Measurements from ENCODE around the gene NUP205.
A peak's percentile ranks its signal among the peaks of the same experiment; 100 is the strongest.

The NUP205 gene, protein sequence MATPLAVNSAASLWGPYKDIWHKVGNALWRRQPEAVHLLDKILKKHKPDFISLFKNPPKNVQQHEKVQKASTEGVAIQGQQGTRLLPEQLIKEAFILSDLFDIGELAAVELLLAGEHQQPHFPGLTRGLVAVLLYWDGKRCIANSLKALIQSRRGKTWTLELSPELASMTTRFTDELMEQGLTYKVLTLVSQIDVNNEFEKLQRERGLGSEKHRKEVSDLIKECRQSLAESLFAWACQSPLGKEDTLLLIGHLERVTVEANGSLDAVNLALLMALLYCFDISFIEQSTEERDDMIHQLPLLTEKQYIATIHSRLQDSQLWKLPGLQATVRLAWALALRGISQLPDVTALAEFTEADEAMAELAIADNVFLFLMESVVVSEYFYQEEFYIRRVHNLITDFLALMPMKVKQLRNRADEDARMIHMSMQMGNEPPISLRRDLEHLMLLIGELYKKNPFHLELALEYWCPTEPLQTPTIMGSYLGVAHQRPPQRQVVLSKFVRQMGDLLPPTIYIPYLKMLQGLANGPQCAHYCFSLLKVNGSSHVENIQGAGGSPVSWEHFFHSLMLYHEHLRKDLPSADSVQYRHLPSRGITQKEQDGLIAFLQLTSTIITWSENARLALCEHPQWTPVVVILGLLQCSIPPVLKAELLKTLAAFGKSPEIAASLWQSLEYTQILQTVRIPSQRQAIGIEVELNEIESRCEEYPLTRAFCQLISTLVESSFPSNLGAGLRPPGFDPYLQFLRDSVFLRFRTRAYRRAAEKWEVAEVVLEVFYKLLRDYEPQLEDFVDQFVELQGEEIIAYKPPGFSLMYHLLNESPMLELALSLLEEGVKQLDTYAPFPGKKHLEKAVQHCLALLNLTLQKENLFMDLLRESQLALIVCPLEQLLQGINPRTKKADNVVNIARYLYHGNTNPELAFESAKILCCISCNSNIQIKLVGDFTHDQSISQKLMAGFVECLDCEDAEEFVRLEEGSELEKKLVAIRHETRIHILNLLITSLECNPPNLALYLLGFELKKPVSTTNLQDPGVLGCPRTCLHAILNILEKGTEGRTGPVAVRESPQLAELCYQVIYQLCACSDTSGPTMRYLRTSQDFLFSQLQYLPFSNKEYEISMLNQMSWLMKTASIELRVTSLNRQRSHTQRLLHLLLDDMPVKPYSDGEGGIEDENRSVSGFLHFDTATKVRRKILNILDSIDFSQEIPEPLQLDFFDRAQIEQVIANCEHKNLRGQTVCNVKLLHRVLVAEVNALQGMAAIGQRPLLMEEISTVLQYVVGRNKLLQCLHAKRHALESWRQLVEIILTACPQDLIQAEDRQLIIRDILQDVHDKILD (N-terminal part only)

DNA sequence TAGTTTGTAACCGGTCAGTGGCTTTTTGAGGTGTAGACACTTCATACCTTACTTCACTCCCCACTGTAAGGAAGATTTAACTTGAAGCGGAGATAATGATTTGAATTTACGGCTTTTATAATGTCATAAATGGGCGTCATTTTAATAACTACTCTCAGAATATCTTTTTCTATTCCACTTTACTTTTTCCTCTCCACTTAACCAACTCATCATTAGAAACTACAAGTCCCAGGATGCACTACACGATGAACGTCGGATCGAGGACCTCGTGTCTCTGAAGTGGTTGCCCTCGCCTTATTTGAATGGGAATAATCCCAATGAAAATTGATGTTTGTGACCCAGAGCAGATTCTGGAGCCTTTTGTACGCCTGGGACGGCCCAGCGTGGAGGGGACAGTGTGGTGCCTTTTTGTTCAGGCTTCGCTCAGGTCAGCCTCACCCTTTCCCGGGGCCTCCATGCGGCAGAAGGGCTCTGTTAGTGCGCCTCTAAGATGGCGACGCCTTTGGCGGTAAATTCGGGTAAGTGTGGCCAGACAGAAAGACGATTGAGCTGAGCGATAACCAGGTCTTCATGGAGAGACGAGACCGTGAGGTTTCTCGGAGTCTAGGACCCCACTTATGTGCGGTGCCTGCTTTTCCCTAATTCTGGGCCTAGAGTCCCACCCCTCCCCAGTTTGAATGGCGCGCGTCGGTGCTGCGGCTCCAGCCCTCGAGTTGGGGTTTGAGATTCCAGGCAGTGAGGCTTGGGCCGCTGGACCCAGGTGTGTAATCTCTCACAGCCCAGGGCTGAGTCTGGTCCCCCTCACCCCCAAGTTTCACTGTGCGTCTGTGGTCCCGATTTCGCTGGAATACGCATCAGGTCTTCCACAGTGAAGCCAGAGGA, at the start of gene NUP205:
NUP205 (plus strand) TSS at position 463 of the 882 bp plus-strand sequence; CDS start at position 491, 28 bp downstream.
- H3K36me3 ChIP-seq (ENCODE audit: control insufficient read depth in 2 of 2, insufficient read depth in 2 of 2, low read length in 2 of 2), result no peaks in the 10 kb centered on the region
- H3K4me3 ChIP-seq (ENCODE audit: low read length in 2 of 2), result peak within 1 kb of the TSS; percentile 95 to 96
- peak within 1 kb of the TSS; percentile 86 to 91 for H3K9ac ChIP-seq (ENCODE audit: low read depth in 1 of 2, low read length in 2 of 2)
- no peaks in the 10 kb centered on the region for H3K27me3 ChIP-seq (ENCODE audit: control insufficient read depth in 2 of 2, insufficient read depth in 2 of 2, low read length in 2 of 2)
- peaks cover 5 to 6% of the 10 kb centered on the region in 2 donors for H3K4me1 ChIP-seq (ENCODE audit: control insufficient read depth in 2 of 2, insufficient read depth in 2 of 2, low read length in 2 of 2)
- H3K9me3 ChIP-seq (ENCODE audit: control insufficient read depth in 2 of 2, low read length in 2 of 2), result no peaks in the 10 kb centered on the region
- peak within 1 kb of the TSS; percentile 87 to 88 for H3K27ac ChIP-seq (ENCODE audit: low read depth in 2 of 2, low read length in 2 of 2)

DNA sequence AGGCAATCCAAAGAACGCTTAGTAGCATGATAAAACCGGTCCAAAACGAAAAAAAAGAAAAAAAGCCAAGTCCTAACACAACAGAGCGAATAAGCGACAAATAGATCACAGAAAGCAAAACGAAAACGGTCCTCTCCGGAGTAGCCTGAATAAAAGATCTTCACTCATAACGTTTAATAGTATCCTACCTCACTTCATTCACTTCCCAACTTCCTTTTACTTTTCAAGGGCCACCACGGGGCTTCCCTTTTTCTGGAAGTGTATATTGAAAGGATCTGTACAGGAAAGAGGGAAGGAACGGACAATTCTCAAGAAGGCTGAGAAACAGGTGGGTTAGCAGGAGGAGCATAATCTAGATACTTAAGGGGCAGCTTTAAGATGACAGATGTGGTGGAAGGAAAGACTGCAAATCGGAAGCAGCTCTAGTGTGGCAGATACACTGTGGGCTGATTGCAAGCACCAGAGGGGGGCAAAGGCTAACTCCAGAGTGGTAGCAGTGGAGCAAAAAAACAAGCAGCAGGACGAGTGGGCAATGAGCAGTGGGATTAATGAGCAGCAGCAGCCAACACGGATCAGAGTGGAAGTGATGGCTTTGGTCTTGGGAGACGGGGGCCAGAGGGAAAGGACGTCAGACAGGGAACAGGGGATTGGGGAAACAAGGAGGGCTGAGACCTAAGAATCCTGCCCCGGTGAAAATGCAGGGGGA, 48.7 kb upstream of the NUP205 start:
- peaks cover 15 to 21% of the 10 kb centered on the region in 2 donors for H3K4me1 ChIP-seq (ENCODE audit: control insufficient read depth in 2 of 2, insufficient read depth in 2 of 2, low read length in 2 of 2)
- no peaks in the 10 kb centered on the region for H3K36me3 ChIP-seq (ENCODE audit: control insufficient read depth in 2 of 2, insufficient read depth in 2 of 2, low read length in 2 of 2)
- no peaks in the 10 kb centered on the region for H3K27me3 ChIP-seq (ENCODE audit: control insufficient read depth in 2 of 2, insufficient read depth in 2 of 2, low read length in 2 of 2)
- H3K9ac ChIP-seq (ENCODE audit: low read depth in 1 of 2, low read length in 2 of 2), result peak overlapping the region; percentile 93
- peak overlapping the region; percentile 95 to 98 for H3K4me3 ChIP-seq (ENCODE audit: low read length in 2 of 2)
- H3K9me3 ChIP-seq (ENCODE audit: control insufficient read depth in 2 of 2, low read length in 2 of 2), result no peaks in the 10 kb centered on the region
- peak overlapping the region; percentile 95 for H3K27ac ChIP-seq (ENCODE audit: low read depth in 2 of 2, low read length in 2 of 2)

DNA sequence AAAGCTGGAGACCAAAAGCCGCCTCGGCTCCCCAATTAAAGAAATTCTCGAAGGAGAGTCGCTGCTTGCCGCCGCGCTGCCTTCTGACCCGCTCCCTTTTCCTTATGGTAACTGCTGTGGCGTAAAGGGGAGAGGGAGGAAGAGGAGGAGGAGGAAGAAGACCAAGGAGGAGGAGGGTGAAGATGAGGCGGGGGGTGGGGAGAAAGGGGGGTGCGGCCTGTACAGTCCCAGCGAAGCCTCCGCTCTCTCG, 48.2 kb upstream of the NUP205 start:
- peak overlapping the region; percentile 95 to 98 for H3K4me3 ChIP-seq (ENCODE audit: low read length in 2 of 2)
- H3K36me3 ChIP-seq (ENCODE audit: control insufficient read depth in 2 of 2, insufficient read depth in 2 of 2, low read length in 2 of 2), result no peaks in the 10 kb centered on the region
- peak overlapping the region; percentile 95 for H3K27ac ChIP-seq (ENCODE audit: low read depth in 2 of 2, low read length in 2 of 2)
- peaks cover 15 to 21% of the 10 kb centered on the region in 2 donors for H3K4me1 ChIP-seq (ENCODE audit: control insufficient read depth in 2 of 2, insufficient read depth in 2 of 2, low read length in 2 of 2)
- H3K9ac ChIP-seq (ENCODE audit: low read depth in 1 of 2, low read length in 2 of 2), result peak overlapping the region; percentile 93
- H3K27me3 ChIP-seq (ENCODE audit: control insufficient read depth in 2 of 2, insufficient read depth in 2 of 2, low read length in 2 of 2), result no peaks in the 10 kb centered on the region
- H3K9me3 ChIP-seq (ENCODE audit: control insufficient read depth in 2 of 2, low read length in 2 of 2), result no peaks in the 10 kb centered on the region

DNA sequence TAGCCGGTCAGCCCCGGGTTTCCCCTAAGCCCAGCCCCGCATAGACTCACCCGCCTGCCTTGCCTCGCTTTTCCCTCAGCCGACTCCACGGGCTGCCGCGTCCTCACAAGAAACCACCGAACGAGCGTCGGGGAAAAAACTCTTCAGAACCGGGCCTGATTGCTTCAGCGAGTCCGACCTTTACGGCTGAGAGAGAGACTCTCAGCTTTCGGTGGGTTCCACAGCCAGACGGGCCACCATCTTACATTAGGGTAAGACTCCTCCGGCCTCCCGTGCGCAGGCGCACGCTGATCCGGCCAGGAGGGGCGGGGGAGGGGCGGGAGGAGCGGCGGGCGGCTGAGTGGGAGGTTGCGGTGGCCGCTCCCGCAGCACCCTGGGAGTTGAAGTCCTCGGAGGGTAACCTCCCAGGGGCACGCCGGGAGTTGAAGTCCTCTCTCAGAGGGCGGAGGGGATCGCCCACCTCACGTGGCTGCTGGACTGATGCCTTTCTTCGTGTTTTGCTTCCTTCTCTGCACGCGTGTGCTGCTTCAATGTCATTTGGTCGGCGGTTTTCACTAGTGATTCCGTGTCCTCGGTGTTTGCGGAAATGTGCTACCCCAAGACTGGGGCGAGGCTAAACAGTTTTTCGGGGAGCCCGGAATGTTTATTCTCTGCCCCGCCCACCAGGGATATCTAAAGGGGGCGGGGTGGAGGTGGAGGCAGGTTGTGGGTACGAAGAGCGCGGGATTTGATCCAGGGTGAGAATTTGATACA, 47.7 kb upstream of the NUP205 start, which contains the start of gene CNOT4:
CNOT4 (minus strand) TSS at position 264 of the 753 bp plus-strand sequence. CDS start 71,771 bp downstream, outside the sequence.
- peak within 1 kb of the TSS; percentile 95 for H3K27ac ChIP-seq (ENCODE audit: low read depth in 2 of 2, low read length in 2 of 2)
- peak within 1 kb of the TSS; percentile 95 to 98 for H3K4me3 ChIP-seq (ENCODE audit: low read length in 2 of 2)
- H3K27me3 ChIP-seq (ENCODE audit: control insufficient read depth in 2 of 2, insufficient read depth in 2 of 2, low read length in 2 of 2), result no peaks in the 10 kb centered on the region
- H3K36me3 ChIP-seq (ENCODE audit: control insufficient read depth in 2 of 2, insufficient read depth in 2 of 2, low read length in 2 of 2), result no peaks in the 10 kb centered on the region
- H3K9me3 ChIP-seq (ENCODE audit: control insufficient read depth in 2 of 2, low read length in 2 of 2), result no peaks in the 10 kb centered on the region
- peaks cover 15 to 21% of the 10 kb centered on the region in 2 donors for H3K4me1 ChIP-seq (ENCODE audit: control insufficient read depth in 2 of 2, insufficient read depth in 2 of 2, low read length in 2 of 2)
- H3K9ac ChIP-seq (ENCODE audit: low read depth in 1 of 2, low read length in 2 of 2), result peak within 1 kb of the TSS; percentile 93

DNA sequence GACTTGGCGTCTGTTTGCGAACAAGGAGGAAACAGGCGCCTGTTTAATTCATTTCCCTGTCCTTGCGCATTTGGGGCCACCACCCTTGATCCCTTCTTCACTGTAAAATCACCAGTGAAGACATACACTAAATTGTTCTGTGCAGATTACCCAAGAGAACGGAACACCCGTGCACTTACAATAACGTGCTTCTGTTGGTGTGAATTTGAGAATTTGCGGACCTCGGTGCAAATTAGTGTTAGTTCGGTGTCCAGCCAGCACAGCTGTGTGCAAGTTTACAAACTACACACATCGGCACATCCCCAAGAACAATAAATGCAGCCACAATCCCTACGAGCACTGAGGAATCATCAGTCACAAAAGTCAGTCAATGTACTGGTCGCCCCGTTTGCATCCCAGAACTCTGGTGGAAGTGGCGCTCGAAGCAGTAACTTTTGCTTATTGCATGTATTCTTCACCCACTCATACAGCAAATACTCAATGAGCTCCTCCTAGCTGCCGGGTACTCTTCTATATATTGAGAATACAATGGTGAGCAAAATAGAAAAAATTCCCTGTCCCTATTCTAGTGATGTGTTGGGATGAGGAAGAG, 47.0 kb upstream of the NUP205 start:
- Histone ChIP-seq H3K9ac (ENCODE audit: low read depth in 1 of 2, low read length in 2 of 2) (peak overlapping the region; percentile 63 to 72), H3K9me3 (ENCODE audit: control insufficient read depth in 2 of 2, low read length in 2 of 2) (no peaks in the 10 kb centered on the region), H3K27ac (ENCODE audit: low read depth in 2 of 2, low read length in 2 of 2) (peak overlapping the region in 1 of 2 donors; percentile 95), H3K4me3 (ENCODE audit: low read length in 2 of 2) (peak overlapping the region; percentile 95 to 98), H3K27me3 (ENCODE audit: control insufficient read depth in 2 of 2, insufficient read depth in 2 of 2, low read length in 2 of 2) (no peaks in the 10 kb centered on the region), H3K4me1 (ENCODE audit: control insufficient read depth in 2 of 2, insufficient read depth in 2 of 2, low read length in 2 of 2) (peaks cover 15 to 21% of the 10 kb centered on the region in 2 donors), H3K36me3 (ENCODE audit: control insufficient read depth in 2 of 2, insufficient read depth in 2 of 2, low read length in 2 of 2) (no peaks in the 10 kb centered on the region)

DNA sequence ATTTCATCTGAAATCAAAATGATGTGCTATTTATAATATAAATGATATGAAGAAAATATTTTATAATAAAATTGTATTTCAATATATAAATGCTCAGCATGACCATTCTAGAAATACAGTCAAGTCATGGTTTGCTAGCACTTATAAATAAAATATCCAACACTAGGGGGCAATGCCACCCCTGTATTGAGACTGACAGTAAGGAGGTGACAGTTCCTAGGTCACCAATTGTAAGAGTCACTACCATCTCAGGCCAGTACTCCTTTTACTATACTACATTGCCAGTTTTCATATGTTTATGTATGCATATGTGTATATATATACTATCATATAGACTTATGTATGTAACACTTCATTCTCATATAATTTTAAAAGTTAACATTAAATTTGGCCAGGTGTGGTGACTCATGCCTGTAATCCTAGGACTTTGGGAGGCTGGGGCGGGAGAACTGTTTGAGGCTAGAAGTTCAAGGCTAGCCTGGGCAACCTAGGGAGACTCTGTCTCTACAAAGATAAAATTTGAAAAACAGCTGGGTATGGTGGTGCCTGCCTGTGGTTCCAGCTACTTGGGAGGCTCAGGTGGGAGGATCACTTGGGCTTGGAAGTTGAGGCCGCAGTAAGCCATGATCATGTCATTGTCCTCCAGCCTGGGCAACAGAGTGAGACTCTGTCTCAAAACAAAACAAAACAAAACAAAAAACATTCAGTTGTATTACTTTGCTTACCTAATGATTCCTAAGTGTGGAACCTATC, 45.4 kb upstream of the NUP205 start:
- Histone ChIP-seq H3K4me3 (ENCODE audit: low read length in 2 of 2) (no peak overlapping the region), H3K27ac (ENCODE audit: low read depth in 2 of 2, low read length in 2 of 2) (no peak overlapping the region), H3K36me3 (ENCODE audit: control insufficient read depth in 2 of 2, insufficient read depth in 2 of 2, low read length in 2 of 2) (no peaks in the 10 kb centered on the region)

DNA sequence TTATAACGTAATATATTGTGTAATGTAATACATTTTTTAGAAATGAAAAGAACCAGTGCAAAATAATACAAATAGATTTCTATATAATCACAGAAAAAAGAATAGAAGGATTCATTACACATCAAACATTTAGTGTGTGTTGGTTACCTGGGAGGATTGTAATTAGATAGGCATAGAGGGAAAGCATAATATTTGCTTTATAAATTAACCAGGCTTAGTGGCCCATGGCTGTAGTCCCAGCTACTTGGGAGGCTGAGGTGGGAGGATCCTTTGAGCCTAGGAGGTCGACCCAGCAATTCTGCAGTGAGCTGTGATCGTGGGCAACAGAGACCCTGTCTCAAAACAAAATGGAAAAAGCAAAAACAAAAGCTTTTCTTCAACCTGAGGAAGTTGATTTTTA, 42.9 kb upstream of the NUP205 start:
- no peak overlapping the region for H3K9ac ChIP-seq (ENCODE audit: low read depth in 1 of 2, low read length in 2 of 2)
- H3K27me3 ChIP-seq (ENCODE audit: control insufficient read depth in 2 of 2, insufficient read depth in 2 of 2, low read length in 2 of 2), result no peaks in the 10 kb centered on the region
- H3K27ac ChIP-seq (ENCODE audit: low read depth in 2 of 2, low read length in 2 of 2), result no peak overlapping the region
- H3K4me1 ChIP-seq (ENCODE audit: control insufficient read depth in 2 of 2, insufficient read depth in 2 of 2, low read length in 2 of 2), result peaks cover 6 to 7% of the 10 kb centered on the region in 2 donors
- no peaks in the 10 kb centered on the region for H3K9me3 ChIP-seq (ENCODE audit: control insufficient read depth in 2 of 2, low read length in 2 of 2)
- H3K36me3 ChIP-seq (ENCODE audit: control insufficient read depth in 2 of 2, insufficient read depth in 2 of 2, low read length in 2 of 2), result no peaks in the 10 kb centered on the region
- H3K4me3 ChIP-seq (ENCODE audit: low read length in 2 of 2), result no peak overlapping the region

More for the DNA sequence above, 45.4 kb upstream of the NUP205 start:
- Histone ChIP-seq H3K9ac (ENCODE audit: low read depth in 1 of 2, low read length in 2 of 2) (no peak overlapping the region), H3K27me3 (ENCODE audit: control insufficient read depth in 2 of 2, insufficient read depth in 2 of 2, low read length in 2 of 2) (no peaks in the 10 kb centered on the region), H3K4me1 (ENCODE audit: control insufficient read depth in 2 of 2, insufficient read depth in 2 of 2, low read length in 2 of 2) (peaks cover 15 to 21% of the 10 kb centered on the region in 2 donors), H3K9me3 (ENCODE audit: control insufficient read depth in 2 of 2, low read length in 2 of 2) (no peaks in the 10 kb centered on the region)

DNA sequence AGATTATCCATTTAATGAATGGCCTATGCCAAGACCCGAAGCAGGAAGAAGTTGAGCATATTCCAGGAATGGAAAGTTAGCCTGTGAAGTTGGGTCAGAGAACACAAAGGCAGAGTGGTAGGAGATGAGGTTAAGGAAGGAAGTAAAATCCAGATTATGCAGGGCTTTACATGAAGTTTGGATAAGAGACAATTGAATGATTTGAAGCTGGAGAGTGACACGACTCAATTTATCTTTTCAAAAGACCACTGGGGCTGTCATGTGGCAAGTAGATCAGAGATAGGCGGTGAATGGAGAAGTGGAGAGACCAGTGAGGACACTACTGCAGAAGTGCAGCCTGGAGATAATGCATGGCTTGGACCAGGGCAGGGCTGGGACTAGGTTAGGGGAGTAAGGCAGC, 40.7 kb upstream of the NUP205 start:
- Histone ChIP-seq H3K27me3 (ENCODE audit: control insufficient read depth in 2 of 2, insufficient read depth in 2 of 2, low read length in 2 of 2) (no peaks in the 10 kb centered on the region), H3K27ac (ENCODE audit: low read depth in 2 of 2, low read length in 2 of 2) (no peak overlapping the region), H3K36me3 (ENCODE audit: control insufficient read depth in 2 of 2, insufficient read depth in 2 of 2, low read length in 2 of 2) (no peaks in the 10 kb centered on the region), H3K9ac (ENCODE audit: low read depth in 1 of 2, low read length in 2 of 2) (no peak overlapping the region), H3K4me1 (ENCODE audit: control insufficient read depth in 2 of 2, insufficient read depth in 2 of 2, low read length in 2 of 2) (no peaks in the 10 kb centered on the region), H3K4me3 (ENCODE audit: low read length in 2 of 2) (no peak overlapping the region), H3K9me3 (ENCODE audit: control insufficient read depth in 2 of 2, low read length in 2 of 2) (no peaks in the 10 kb centered on the region)
